T-cell (primary cell): ENCODE data around the gene POFUT2. TPM values are rescaled to one million over a fixed set of nuclear protein-coding genes. Genes with fewer than 3 reads are reported as not detected.

Source experiments
- ATAC-seq, 4 experiments: fragments of 200-7000 bp in 3 of 4; fragments of 150-1000 bp in 1 of 4; cut with Tn5 transposase; replicated peaks in 1 of 4; 1 replicate in 3 of 4; 2 replicates in 1 of 4; pipeline ENCODE4 v1.10.0; 2021; ENCODE audit warnings: moderate library complexity in 3 of 4, mild to moderate bottlenecking in 2 of 4, moderate number of reproducible peaks in 1 of 4
- CTCF ChIA-PET, 2 donors: fragments of 300-600 bp; sonication (Branson Sonifier 250); formaldehyde crosslinking; loops; one replicate each; lab custom pipeline; 2022; ENCODE audit warnings: antibody characterized with exemption in 2 of 2; lab: Charles Lee
- POLR2A ChIA-PET, 2 donors: fragments of 300-600 bp; sonication (Branson Sonifier 250); formaldehyde crosslinking; loops; one replicate each; lab custom pipeline; 2022; ENCODE audit warnings: antibody characterized with exemption in 2 of 2; lab: Charles Lee
- DNase-seq, 35 experiments: peaks; one replicate each; pipeline versions ENCODE4 v3.0.0 to v3.0.0-alpha.2; 2013 to 2023
- H3K27ac ChIP-seq: one replicate; pipeline ENCODE4 v1.5.1; 2013; ENCODE audit warnings: low read length
- H3K27me3 ChIP-seq, 2 experiments: replicated peaks in 1 of 2; 1 replicate in 1 of 2; 2 replicates in 1 of 2; pipeline versions ENCODE4 v1.6.1 to v1.7.0; 2013; ENCODE audit warnings: low read length in 1 of 2, mixed read lengths in 1 of 2; ENCODE audit not compliant: control insufficient read depth in 2 of 2, insufficient read depth in 2 of 2; ENCODE audit errors: extremely low read depth in 1 of 2
- H3K36me3 ChIP-seq, 2 donors: 1 replicate in 1 of 2; 2 replicates in 1 of 2; pipeline versions ENCODE4 v1.6.1 to v1.7.0; 2013; ENCODE audit warnings: low read length in 1 of 2; ENCODE audit not compliant: control insufficient read depth in 2 of 2, insufficient read depth in 1 of 2; ENCODE audit errors: extremely low read depth in 1 of 2
- H3K4me1 ChIP-seq, 2 experiments: 1 replicate in 1 of 2; 2 replicates in 1 of 2; pipeline versions ENCODE4 v1.6.1 to v1.7.0; 2013; ENCODE audit warnings: low read length in 2 of 2, mixed read lengths in 1 of 2; ENCODE audit not compliant: insufficient read depth in 2 of 2, control insufficient read depth in 1 of 2; ENCODE audit errors: extremely low read depth in 1 of 2
- H3K4me3 ChIP-seq, 2 donors: 1 replicate in 1 of 2; 2 replicates in 1 of 2; pipeline versions ENCODE4 v1.5.1 to v1.7.0; 2013; ENCODE audit warnings: mild to moderate bottlenecking in 2 of 2, low read length in 1 of 2, moderate library complexity in 1 of 2; ENCODE audit not compliant: control insufficient read depth in 1 of 2; ENCODE audit errors: extremely low read depth in 1 of 2
- H3K9me3 ChIP-seq: 2 replicates; pipeline ENCODE4 v1.7.0; 2013
- H3K27ac Mint-ChIP-seq, 2 donors: one replicate each; pipeline ENCODE4 v1.8.0; 2020 to 2021; ENCODE audit warnings: mild to moderate bottlenecking in 2 of 2, mixed read lengths in 2 of 2
- H3K27me3 Mint-ChIP-seq, 2 donors: one replicate each; pipeline ENCODE4 v1.8.0; 2021 to 2022; ENCODE audit warnings: mixed read lengths in 2 of 2
- H3K36me3 Mint-ChIP-seq: one replicate; pipeline ENCODE4 v1.8.0; 2021; ENCODE audit warnings: mixed read lengths
- H3K4me1 Mint-ChIP-seq, 3 donors: one replicate each; pipeline ENCODE4 v1.8.0; 2020 to 2022; ENCODE audit warnings: mixed read lengths in 3 of 3, mild to moderate bottlenecking in 1 of 3
- H3K4me3 Mint-ChIP-seq, 3 donors: one replicate each; pipeline ENCODE4 v1.8.0; 2020 to 2022; ENCODE audit warnings: mild to moderate bottlenecking in 3 of 3, mixed read lengths in 3 of 3, moderate library complexity in 3 of 3
- H3K9me3 Mint-ChIP-seq, 3 donors: one replicate each; pipeline ENCODE4 v1.8.0; 2020 to 2022; ENCODE audit warnings: mixed read lengths in 3 of 3
- whole genome bisulfite sequencing: methylation state at CpG from one replicate; pipeline ENCODE4 v1.1.5; 2013; ENCODE audit warnings: missing lambda C conversion rate; ENCODE audit not compliant: insufficient coverage; 5-methylcytosine and 5-hydroxymethylcytosine counted together
- total RNA-seq, 35 experiments: library from RNA in 6 of 35; stranded (reverse) in 6 of 35; fragments of 120-200 nt in 1 of 35; gene quantifications; one replicate each; pipeline versions ENCODE4 v1.2.1 to v1.2.4 and lab custom pipeline; 2013 to 2026

The POFUT2 gene
- total RNA-seq, 5 donors from 2014 or later (not counting 1 experiment from before 2014, with no cell fraction given), result 43.0 to 51.3 (median 44.6) TPM

- H3K27me3 Mint-ChIP-seq, result no peaks in the 10 kb centered on the region
- Histone ChIP-seq H3K27me3 (no peaks in the 10 kb centered on the region), H3K4me3 (peak overlapping the region in 1 of 2 donors; percentile 76), H3K9me3 (no peaks in the 10 kb centered on the region), H3K36me3 (peaks cover 9 to 35% of the 10 kb centered on the region in 2 donors), H3K27ac (no peak overlapping the region), H3K4me1 (peaks cover 2 to 14% of the 10 kb centered on the region in 2 experiments)
- ChIA-PET POLR2A (interaction anchor here in 1 of 2 donors (0.6 kb wide), 1 partner anchor 360 kb away, joined by 6 read pairs; no protein-coding TSS in a partner anchor), CTCF (interaction anchor here in 1 of 2 donors (1.1 kb wide), 1 partner anchor 305 kb away, joined by 11 read pairs; no protein-coding TSS in a partner anchor)
- H3K4me3 Mint-ChIP-seq, result peak overlapping the region; percentile 55 to 88 (median 65)
- ATAC-seq (no peak), DNase-seq (peak in 1 of 35 experiments; percentile 8)
- peaks cover 22 to 25% (median 23%) of the 10 kb centered on the region in 3 donors for H3K4me1 Mint-ChIP-seq
- peaks cover 22% of the 10 kb centered on the region for H3K36me3 Mint-ChIP-seq
- H3K27ac Mint-ChIP-seq, result no peak overlapping the region
- 50% methylated on average over 25 of the region's 54 CpGs for WGBS
- H3K9me3 Mint-ChIP-seq, result no peaks in the 10 kb centered on the region
Measured at GRCh38 chr21:45286671-45287437, 841 bp downstream of the POFUT2 start.

- Histone ChIP-seq H3K27ac (no peak overlapping the region), H3K27me3 (no peaks in the 10 kb centered on the region), H3K9me3 (no peaks in the 10 kb centered on the region), H3K4me1 (peaks cover 2 to 14% of the 10 kb centered on the region in 2 experiments), H3K36me3 (peaks cover 16 to 48% of the 10 kb centered on the region in 2 donors), H3K4me3 (no peak overlapping the region)
- WGBS, result 97% methylated on average over 25 of the region's 28 CpGs
- Mint-ChIP-seq H3K9me3 (no peaks in the 10 kb centered on the region), H3K4me1 (peaks cover 23 to 27% (median 25%) of the 10 kb centered on the region in 3 donors), H3K36me3 (peaks cover 30% of the 10 kb centered on the region), H3K27ac (no peak overlapping the region), H3K27me3 (no peaks in the 10 kb centered on the region), H3K4me3 (peak overlapping the region; percentile 29 to 70 (median 62))
- DNase-seq (peak in 1 of 35 experiments; percentile 10), ATAC-seq (no peak)
- CTCF ChIA-PET, result interaction anchor here in 1 of 2 donors (0.9 kb wide), 1 partner anchor 95 kb away, joined by 3 read pairs; no protein-coding TSS in a partner anchor
- POLR2A ChIA-PET, result no interaction called here
Measured at GRCh38 chr21:45285266-45285931, 2.3 kb downstream of the POFUT2 start.

- POLR2A ChIA-PET, result no interaction called here
- WGBS, result 90% methylated on average over 2 of the region's 4 CpGs
- no peak overlapping the region for H3K4me3 Mint-ChIP-seq
- H3K4me3 ChIP-seq, result no peak overlapping the region
- peaks cover 40% of the 10 kb centered on the region for H3K36me3 Mint-ChIP-seq
- peaks cover 23 to 30% (median 25%) of the 10 kb centered on the region in 3 donors for H3K4me1 Mint-ChIP-seq
- DNase-seq (peak in 1 of 35 experiments; percentile 3), ATAC-seq (no peak)
- H3K27ac Mint-ChIP-seq, result no peak overlapping the region
- no peak overlapping the region for H3K27ac ChIP-seq
- H3K27me3 Mint-ChIP-seq, result no peaks in the 10 kb centered on the region
- peaks cover 17 to 58% of the 10 kb centered on the region in 2 donors for H3K36me3 ChIP-seq
- no peaks in the 10 kb centered on the region for H3K9me3 Mint-ChIP-seq
- H3K9me3 ChIP-seq, result no peaks in the 10 kb centered on the region
- peaks cover 2 to 14% of the 10 kb centered on the region in 2 experiments for H3K4me1 ChIP-seq
- CTCF ChIA-PET, result interaction anchor here (0.7 to 0.9 kb wide), 2 partner anchors 94 to 252 kb away, joined by 3 read pairs; no protein-coding TSS in a partner anchor
- H3K27me3 ChIP-seq, result no peaks in the 10 kb centered on the region
Measured at GRCh38 chr21:45284456-45284741, 3.3 kb downstream of the POFUT2 start.

- ATAC-seq (no peak), DNase-seq (peak in 1 of 35 experiments; percentile 2)
- Histone ChIP-seq H3K27ac (no peak overlapping the region), H3K4me3 (no peak overlapping the region), H3K36me3 (peaks cover 17 to 59% of the 10 kb centered on the region in 2 donors), H3K4me1 (peaks cover 2 to 13% of the 10 kb centered on the region in 2 experiments), H3K9me3 (no peaks in the 10 kb centered on the region), H3K27me3 (no peaks in the 10 kb centered on the region)
- H3K4me1 Mint-ChIP-seq, result peaks cover 18 to 25% (median 20%) of the 10 kb centered on the region in 3 donors
- no peak overlapping the region for H3K4me3 Mint-ChIP-seq
- POLR2A ChIA-PET, result no interaction called here
- WGBS, result 95% methylated on average over 32 of the region's 36 CpGs
- H3K9me3 Mint-ChIP-seq, result no peaks in the 10 kb centered on the region
- no peak overlapping the region for H3K27ac Mint-ChIP-seq
- CTCF ChIA-PET, result interaction anchor here in 1 of 2 donors (0.7 kb wide), 1 partner anchor 252 kb away, joined by 3 read pairs; no protein-coding TSS in a partner anchor
- H3K27me3 Mint-ChIP-seq, result no peaks in the 10 kb centered on the region
- H3K36me3 Mint-ChIP-seq, result peaks cover 42% of the 10 kb centered on the region
Measured at GRCh38 chr21:45283611-45284455, 3.9 kb downstream of the POFUT2 start.

- 98% methylated on average over 8 of the region's 31 CpGs for WGBS
- H3K4me3 Mint-ChIP-seq, result no peak overlapping the region
- Histone ChIP-seq H3K36me3 (peaks cover 18 to 66% of the 10 kb centered on the region in 2 donors), H3K27ac (no peak overlapping the region), H3K27me3 (no peaks in the 10 kb centered on the region), H3K9me3 (no peaks in the 10 kb centered on the region), H3K4me3 (no peak overlapping the region), H3K4me1 (peaks cover 2 to 6% of the 10 kb centered on the region in 2 experiments)
- H3K27ac Mint-ChIP-seq, result no peak overlapping the region
- peaks cover 42% of the 10 kb centered on the region for H3K36me3 Mint-ChIP-seq
- no peaks in the 10 kb centered on the region for H3K27me3 Mint-ChIP-seq
- ATAC-seq, result no peak
- CTCF ChIA-PET, result no interaction called here
- no peaks in the 10 kb centered on the region for H3K9me3 Mint-ChIP-seq
- POLR2A ChIA-PET, result no interaction called here
- peaks cover 17 to 25% (median 17%) of the 10 kb centered on the region in 3 donors for H3K4me1 Mint-ChIP-seq
- no peak for DNase-seq
Measured at GRCh38 chr21:45283035-45283610, 4.6 kb downstream of the POFUT2 start.
